ENCODE results near the gene MCAM.

Gene MCAM

DNA sequence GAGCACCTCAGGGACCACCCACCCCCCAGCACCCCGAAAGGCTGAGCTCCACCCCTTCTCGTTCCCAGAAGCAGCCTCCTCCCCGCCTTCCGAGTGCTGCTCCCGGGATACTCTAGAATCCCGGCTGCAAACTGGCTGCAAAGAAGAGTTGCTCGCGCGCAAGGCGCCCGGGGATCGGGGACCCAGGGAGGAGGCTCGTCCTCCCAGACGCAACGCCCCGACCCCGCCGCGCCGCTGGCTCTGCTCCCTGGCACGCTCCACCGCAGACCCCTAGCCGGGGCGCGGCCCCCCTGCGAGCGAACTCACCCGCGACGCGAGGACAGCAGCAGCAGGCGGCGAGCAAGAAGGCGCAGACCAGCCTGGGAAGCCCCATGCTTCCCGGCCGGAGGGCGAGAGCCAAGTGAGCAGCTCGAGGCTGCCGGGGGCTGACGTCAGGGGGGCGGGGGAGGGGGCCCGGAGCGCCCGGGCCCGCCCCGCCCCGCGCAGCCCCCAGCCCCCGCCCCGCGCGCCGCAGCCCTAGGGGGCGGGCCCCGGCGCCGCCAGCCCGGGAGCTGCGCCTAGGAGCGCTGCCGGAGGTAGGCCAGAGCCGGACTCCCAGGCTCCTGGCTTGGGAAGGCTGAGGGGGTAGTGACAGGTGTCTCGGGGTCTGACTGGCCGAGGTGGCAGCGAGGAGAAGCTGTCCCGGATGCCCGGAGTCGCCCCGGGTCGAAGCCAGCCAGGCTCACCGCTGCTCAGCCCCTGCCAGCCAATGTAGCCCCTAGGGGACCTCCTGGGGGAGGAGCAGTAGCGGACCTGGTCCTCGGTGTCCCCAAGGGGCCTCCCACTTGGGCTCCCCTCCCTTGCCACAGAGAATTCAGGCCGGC, at the start of gene MCAM:
Gene MCAM, minus strand, starts transcription at position 402 of the 863 bp plus-strand sequence. Its CDS starts 29 bp downstream, at position 373.
- DNase-seq (ENCODE audit: low read depth): no peak

GRCh38 chr11:119365071-119365591, 48.2 kb upstream of the MCAM start:
- no peak for DNase-seq (ENCODE audit: low read depth)

- DNase-seq (ENCODE audit: low read depth): peak; percentile 34
Observed at GRCh38 chr11:119363851-119364590, 47.1 kb upstream of the MCAM start.

DNA sequence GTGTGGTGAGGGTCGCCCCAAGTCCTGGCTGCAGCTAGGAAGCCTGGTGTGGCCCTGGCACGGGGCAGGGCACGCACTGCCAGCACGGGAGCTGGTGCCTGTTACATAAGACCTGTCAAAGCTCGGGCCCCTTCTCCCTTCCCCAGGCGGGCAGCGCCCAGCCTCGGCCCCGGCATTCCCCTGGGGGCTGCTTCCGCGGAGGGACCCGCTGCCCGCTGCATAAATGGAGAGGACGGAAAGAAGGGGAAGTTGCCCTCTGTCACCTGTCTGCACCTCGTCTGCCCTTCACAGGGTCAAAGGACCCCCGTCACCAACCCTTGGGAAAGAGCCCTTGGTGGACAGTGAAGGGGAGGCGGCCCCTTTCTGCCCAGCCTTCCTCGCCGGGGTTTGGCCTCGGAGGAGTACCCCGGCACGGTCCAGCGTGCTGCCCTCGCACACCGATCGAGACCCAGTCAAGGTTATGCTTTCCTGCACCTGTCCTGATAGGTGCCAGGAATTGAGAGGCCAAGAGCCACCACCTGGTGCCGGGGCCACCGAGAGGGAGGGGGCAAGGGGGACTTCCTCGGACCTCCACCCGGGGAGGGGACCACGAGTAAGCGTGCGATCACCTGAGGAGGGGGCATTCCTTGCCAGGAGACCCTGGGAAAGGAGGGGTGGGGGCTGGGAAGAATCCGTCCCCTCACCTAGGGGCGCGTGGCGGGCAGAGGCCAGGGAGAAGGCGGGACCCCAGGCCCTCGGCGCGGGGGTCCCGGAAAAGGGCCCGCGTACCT, 46.3 kb upstream of the MCAM start:
- DNase-seq (ENCODE audit: low read depth): no peak

DNA sequence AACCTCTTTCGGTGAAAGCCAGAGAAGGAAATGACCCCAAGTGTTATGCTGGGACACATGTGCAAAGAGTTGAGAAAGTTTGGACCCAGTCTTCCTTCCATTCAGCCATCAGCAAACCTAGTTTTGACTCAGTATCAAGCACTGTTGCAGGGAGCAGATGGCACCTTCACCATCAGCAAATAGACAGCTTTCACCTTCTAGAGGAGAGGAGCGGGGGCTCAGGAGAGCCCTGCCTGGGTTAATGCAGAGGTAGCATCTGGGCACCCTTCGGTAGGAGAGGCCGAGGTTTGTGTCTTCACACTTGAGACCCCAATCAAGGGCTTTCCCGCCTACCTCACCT, 45.8 kb upstream of the MCAM start:
- no peak for DNase-seq (ENCODE audit: low read depth)

- no peak for DNase-seq (ENCODE audit: low read depth)
Observed at GRCh38 chr11:119361941-119362725, 45.2 kb upstream of the MCAM start.

GRCh38 chr11:119361056-119361787, 44.3 kb upstream of the MCAM start:
- DNase-seq (ENCODE audit: low read depth): no peak

- DNase-seq (ENCODE audit: low read depth): no peak
Observed at GRCh38 chr11:119359365-119360214, 42.7 kb upstream of the MCAM start.

GRCh38 chr11:119357074-119357473, 40.1 kb upstream of the MCAM start:
- no peak for DNase-seq (ENCODE audit: low read depth)

- peak; percentile 56 for DNase-seq (ENCODE audit: low read depth)
Observed at GRCh38 chr11:119356349-119357031, 39.6 kb upstream of the MCAM start.

DNA sequence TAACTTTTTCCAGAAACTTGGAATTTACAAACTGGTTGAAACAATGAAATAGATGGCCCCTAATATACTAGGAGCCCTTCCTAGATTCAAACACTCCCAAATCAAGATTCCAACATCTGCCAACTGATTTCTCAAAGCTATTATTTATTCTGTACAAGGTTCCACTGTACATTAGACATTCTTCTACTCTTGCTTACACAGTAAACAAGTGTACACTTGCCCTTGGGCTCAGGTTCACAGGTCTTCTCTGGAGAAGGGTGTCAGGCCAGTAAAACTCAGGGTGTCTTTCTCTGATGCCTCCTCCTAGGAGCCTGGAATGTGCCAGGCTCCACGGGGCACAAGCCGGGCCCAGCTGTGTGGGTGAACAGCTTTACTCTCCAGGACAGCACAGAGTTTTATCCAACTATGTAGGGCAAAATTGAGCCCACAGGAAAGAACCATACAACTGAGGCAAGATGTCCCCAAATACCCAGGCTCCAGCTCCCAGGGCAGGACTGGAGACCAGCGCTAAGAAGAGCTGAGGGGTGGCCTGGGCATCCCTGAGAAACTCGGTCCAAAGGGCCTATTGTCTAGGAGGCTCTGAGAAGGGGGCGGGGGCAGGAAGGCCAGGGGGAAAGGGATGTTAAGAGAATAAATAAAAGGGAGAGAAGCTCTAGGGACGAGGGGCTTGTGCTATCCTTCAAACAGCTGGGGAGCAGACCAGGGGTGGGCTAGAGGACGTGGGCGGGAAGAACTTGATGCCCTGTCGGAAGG, 38.3 kb upstream of the MCAM start:
- DNase-seq (ENCODE audit: low read depth): no peak

- no peak for DNase-seq (ENCODE audit: low read depth)
Observed at GRCh38 chr11:119352857-119353260, 35.9 kb upstream of the MCAM start.

GRCh38 chr11:119351232-119351631, 34.3 kb upstream of the MCAM start:
- no peak for DNase-seq (ENCODE audit: low read depth)

DNA sequence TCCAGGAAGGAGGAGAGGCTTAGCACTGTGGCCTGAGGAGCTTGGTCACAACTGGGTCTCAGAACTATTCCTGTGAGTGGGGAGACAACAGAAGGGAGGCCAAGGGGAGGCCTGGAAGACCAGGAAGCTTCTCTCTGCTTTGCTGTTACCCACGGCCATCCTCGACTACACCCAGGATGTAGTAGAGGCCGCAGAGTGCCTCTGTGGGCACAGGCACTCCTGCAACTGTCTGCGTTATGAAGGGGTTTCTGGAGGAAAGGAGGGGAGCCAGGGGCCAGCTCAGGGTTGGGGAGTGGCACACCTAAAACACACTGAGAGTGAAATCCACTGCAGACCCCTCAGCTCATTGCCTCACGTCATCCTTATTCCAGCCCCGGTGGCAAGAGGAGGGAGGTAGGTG, 33.4 kb upstream of the MCAM start:
- DNase-seq (ENCODE audit: low read depth): no peak

- DNase-seq (ENCODE audit: low read depth): no peak
Observed at GRCh38 chr11:119347940-119348605, 31.1 kb upstream of the MCAM start.

DNA sequence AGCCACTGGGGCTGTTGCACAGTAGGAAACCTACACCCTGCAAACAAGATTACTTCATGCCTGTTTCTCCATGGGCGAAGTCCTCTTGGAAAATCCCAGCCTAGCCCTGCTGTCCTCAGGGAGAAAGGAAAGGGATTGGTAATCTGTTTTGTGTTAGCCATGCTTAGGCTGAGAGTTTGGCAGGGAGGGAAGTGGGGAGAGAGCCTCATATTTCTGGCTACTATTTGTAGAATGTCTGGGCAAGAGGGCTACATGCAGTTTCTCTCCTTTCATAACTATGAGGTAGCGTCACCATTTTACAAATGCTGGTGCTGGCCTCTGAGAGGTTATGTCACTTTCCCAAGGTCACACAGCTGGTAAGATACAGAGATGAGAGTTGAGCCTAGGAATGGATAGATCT, 30.3 kb upstream of the MCAM start:
- DNase-seq (ENCODE audit: low read depth): no peak

- no peak for DNase-seq (ENCODE audit: low read depth)
Observed at GRCh38 chr11:119346605-119347004, 29.7 kb upstream of the MCAM start, which contains the start of gene MFRP. MFRP (minus strand) TSS chr11:119346705; CDS start chr11:119346513, 192 bp downstream.

GRCh38 chr11:119345685-119346084, 28.8 kb upstream of the MCAM start:
- no peak for DNase-seq (ENCODE audit: low read depth)
